ENCODE measurements around the gene SCN1B. TPM values are rescaled to one million over a fixed set of nuclear protein-coding genes. Genes with fewer than 3 reads are reported as not detected.

Gene SCN1B
- total RNA-seq, 1 donor from 2014 or later = 5.2 TPM

DNA sequence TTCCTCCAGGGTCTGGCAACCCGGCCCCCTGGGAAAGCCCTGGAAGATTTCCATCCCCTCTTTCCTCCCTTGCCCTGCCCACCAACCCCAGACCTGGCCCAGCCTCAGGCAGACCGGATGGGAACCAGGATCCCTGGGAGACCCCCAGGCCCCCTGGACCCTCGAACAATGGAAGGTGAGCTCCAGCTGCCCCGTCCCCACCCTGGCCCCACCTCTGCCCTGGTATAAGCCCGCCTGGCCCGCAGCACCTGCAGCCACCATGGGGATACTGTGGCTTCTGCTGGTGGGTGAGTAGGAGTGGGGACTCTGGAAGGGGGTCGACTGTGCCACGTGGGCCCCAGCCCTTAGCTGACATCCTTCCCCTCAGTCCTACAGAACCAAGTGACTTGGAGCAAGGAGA is 43.7 kb downstream of the SCN1B start:
- DNase-seq (ENCODE audit: low read depth in 2 of 2) = no peak

- no peak for DNase-seq (ENCODE audit: low read depth in 2 of 2)
These were observed 44.3 kb downstream of the SCN1B start for GRCh38 chr19:35074426-35075201.

GRCh38 chr19:35075202-35076025 is 45.1 kb downstream of the SCN1B start:
- no peak for DNase-seq (ENCODE audit: low read depth in 2 of 2)

GRCh38 chr19:35076026-35076370 is 45.7 kb downstream of the SCN1B start:
- DNase-seq (ENCODE audit: low read depth in 2 of 2) = no peak

GRCh38 chr19:35076657-35077056 is 46.4 kb downstream of the SCN1B start:
- no peak for DNase-seq (ENCODE audit: low read depth in 2 of 2)

- no peak for DNase-seq (ENCODE audit: low read depth in 2 of 2)
These were observed 47.3 kb downstream of the SCN1B start for GRCh38 chr19:35077411-35078223.

GRCh38 chr19:35079826-35080225 is 49.6 kb downstream of the SCN1B start:
- DNase-seq (ENCODE audit: low read depth in 2 of 2) = no peak

- no peak for DNase-seq (ENCODE audit: low read depth in 2 of 2)
These were observed 50.4 kb downstream of the SCN1B start for GRCh38 chr19:35080613-35081170.

GRCh38 chr19:35081201-35081600 is 50.9 kb downstream of the SCN1B start:
- DNase-seq (ENCODE audit: low read depth in 2 of 2) = no peak

GRCh38 chr19:35083691-35084508 is 53.6 kb downstream of the SCN1B start:
- DNase-seq (ENCODE audit: low read depth in 2 of 2) = no peak

DNA sequence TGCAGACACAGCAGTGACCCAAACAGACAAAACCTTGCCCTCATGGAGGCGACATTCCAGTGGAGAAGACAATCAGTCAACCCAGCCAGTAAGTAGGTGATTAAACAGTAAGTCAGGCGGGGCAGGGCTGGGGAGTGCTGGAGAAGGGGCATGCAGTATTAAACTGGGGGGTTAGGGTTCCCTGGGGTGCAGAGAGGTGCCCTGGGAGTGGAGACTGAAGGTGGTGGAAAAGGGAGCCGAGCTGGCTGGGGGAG is 54.2 kb downstream of the SCN1B start:
- no peak for DNase-seq (ENCODE audit: low read depth in 2 of 2)

GRCh38 chr19:35085947-35086346 is 55.7 kb downstream of the SCN1B start:
- DNase-seq (ENCODE audit: low read depth in 2 of 2) = no peak

DNA sequence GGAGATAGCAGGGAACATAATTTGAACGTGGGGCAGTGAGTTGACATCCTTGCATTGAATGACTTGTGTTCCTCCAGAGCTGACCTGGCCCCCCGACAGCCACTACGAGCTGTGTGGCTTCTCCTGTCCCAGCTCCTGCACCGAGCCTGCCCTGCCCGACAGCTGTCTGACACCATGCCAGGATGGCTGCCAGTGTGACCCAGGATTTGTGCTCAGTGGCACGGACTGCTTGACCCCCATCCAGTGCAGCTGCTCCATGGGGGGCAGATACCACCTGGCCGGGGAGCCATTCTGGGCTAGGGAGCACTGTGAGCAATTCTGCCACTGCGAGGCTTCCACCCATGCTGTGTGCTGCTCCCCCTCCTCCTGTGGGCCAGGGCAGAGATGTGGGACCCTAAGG is 56.2 kb downstream of the SCN1B start:
- no peak for DNase-seq (ENCODE audit: low read depth in 2 of 2)

- no peak for DNase-seq (ENCODE audit: low read depth in 2 of 2)
These were observed 57.1 kb downstream of the SCN1B start for GRCh38 chr19:35087393-35087792.

GRCh38 chr19:35088131-35088913 is 58.1 kb downstream of the SCN1B start:
- peak in 1 of 2 donors; percentile 55 for DNase-seq (ENCODE audit: low read depth in 2 of 2)

GRCh38 chr19:35089554-35089953 is 59.3 kb downstream of the SCN1B start:
- no peak for DNase-seq (ENCODE audit: low read depth in 2 of 2)

Data from lung microvascular endothelial cell (primary cell).